GM12875 (cell line): Measurements from ENCODE around the gene MINDY2.
"Not testable (repeated sequence)": the region's sequence is repeated elsewhere in the genome, so short reads cannot be mapped to it uniquely, and the experiment has no call there.

ENCODE experiments used
- H3K4me3 ChIP-seq: one replicate; pipeline ENCODE4 v1.5.1; 2011; ENCODE audit warnings: low read depth, low read length, control low read depth
- TF ChIP-seq, protein P1 (sequence below): IDR thresholded peaks from 2 replicates; pipeline ENCODE4 v1.5.1; 2011; ENCODE audit warnings: low read depth, mild to moderate bottlenecking, control low read depth, inconsistent platforms, low read length, moderate library complexity, borderline replicate concordance; ENCODE audit not compliant: insufficient read depth

The MINDY2 gene

DNA sequence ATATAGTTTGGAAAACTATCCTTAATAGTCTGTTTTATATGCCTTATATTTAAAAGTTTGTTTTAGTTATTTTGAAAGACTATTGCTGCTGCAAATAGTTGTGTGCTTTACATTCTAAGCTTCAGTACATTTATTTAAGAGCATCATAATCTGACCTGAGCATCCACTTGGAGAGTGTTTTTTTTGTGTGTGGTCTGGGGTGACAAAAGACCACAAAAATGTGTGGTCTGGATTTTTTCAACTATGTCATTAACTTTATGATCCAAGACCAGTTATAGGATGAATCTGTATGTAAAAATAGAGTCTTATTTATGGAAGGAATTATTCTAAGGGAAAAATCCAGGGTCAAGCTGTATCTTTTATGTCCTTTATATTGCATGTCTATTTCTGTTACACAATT is 85.0 kb downstream of the MINDY2 start:
- TF ChIP-seq, protein P1, sequence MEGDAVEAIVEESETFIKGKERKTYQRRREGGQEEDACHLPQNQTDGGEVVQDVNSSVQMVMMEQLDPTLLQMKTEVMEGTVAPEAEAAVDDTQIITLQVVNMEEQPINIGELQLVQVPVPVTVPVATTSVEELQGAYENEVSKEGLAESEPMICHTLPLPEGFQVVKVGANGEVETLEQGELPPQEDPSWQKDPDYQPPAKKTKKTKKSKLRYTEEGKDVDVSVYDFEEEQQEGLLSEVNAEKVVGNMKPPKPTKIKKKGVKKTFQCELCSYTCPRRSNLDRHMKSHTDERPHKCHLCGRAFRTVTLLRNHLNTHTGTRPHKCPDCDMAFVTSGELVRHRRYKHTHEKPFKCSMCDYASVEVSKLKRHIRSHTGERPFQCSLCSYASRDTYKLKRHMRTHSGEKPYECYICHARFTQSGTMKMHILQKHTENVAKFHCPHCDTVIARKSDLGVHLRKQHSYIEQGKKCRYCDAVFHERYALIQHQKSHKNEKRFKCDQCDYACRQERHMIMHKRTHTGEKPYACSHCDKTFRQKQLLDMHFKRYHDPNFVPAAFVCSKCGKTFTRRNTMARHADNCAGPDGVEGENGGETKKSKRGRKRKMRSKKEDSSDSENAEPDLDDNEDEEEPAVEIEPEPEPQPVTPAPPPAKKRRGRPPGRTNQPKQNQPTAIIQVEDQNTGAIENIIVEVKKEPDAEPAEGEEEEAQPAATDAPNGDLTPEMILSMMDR = no peak
- H3K4me3 ChIP-seq = no peak overlapping the region

DNA sequence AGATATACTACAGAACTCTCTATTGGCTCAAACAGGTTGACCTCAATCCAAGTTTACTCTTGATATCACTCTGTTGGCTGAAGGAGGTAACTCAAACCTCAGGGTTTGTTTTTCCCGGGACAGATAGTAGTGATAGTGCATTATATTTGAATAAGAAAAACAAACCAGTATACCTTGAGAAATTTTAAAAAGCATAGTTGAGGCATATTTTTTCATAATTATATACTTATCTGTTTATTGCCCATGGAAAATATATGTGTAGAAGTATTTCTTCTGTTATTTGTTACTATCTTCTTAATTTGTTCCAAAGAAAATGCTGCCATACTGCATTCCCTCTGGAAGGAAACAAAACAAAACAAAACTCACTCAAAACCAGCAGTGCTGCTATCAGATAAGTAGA is 85.5 kb downstream of the MINDY2 start:
- H3K4me3 ChIP-seq = not testable (repeated sequence)

DNA sequence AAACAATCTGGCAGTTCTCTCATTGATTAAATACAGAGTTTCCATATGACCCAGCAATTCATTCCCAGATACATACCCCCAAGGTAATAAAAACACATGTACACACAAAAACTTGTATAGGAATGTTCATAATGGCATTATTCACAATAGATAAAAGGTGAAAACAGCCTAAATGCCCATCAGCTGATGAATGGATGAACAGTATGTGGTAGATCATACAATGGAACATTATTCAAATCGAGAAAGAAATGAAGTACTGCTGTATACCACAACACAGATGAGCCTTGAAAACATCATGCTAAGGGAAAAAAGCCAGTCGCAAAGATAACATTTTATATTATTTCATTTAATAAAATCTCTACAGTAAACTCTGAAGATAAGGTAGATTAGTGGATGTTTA is 91.2 kb downstream of the MINDY2 start:
- TF ChIP-seq, protein P1 = no peak
- H3K4me3 ChIP-seq = no peak overlapping the region

DNA sequence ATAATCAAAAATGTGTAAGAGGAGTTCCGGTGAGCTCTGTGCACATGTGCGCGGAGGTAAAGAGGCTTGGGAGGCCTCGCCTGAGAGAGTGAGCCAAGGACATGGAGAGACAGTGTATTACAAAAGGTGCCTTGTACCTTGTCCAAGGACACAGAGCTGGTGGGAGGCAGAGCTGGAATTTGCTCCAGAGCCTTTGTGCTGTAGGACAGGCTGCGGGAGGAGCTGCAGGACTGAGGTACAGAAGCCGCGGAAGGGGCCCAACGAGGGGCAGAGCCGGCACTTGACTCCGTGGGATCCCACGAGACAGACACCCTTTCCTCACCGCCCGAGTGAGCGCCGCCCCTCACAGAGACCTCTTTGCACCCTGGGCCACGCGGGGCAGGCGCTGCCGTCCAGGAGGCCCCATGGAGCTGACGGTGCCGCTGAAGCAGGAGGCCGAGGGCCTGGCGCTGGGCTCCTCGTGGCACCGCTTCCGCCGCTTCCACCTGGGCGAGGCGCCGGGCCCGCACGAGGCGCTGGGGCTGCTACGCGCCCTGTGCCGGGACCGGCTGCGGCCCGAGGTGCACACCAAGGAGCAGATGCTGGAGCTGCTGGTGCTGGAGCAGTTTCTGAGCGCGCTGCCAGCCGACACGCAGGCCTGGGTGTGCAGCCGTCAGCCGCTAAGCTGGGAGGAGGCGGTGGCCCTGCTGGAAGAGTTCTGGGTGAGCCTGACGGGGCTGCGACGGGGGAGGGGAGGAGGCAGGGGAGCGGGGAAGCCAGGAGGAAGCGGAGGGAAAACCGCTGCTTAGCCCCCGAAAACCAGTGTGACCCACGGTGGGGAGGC is 93.7 kb downstream of the MINDY2 start:
- no peak overlapping the region for H3K4me3 ChIP-seq
- TF ChIP-seq, protein P1 = no peak

DNA sequence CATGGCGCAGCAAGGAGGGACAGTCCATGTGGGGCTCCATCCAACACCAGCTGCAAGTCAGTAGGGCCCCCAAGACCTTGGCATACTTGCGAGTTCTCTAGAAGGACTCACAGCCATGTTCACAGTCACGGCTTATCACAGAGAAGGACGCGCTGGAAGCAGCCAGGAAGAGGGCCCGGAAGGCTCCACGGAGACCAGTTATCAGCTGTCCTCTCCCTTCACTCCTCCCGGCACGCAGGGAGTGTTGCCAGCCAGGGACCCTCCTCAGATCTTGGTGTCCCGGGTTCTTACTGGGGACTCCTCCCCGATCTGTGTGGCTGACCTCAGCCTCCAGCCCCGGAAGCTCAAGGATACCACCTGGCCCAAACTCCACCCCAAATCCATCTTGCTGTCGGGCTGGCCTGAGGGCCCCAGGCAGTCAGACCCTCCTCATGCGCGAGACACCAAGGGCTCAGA is 94.4 kb downstream of the MINDY2 start:
- H3K4me3 ChIP-seq = no peak overlapping the region
- TF ChIP-seq, protein P1 = no peak

DNA sequence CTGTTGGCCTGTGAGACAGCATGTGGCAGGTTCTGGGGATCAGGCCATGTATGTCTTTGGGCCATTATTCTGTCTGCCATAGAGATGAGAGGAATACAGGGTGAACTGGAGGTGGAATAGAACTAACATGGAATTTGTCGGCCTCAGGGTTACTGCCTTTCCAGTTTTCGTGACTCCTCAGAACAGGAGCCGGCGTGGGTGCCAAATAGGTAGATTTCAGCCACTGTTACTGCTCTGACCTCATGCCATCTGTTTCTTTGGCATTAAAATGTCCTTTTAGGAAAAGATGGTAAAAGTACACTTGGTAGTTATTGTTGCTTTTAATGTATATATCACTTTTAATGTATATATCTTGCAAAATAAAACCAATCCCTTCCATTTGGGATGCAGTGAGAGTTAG is 96.8 kb downstream of the MINDY2 start:
- TF ChIP-seq, protein P1 = no peak
- H3K4me3 ChIP-seq = no peak overlapping the region

DNA sequence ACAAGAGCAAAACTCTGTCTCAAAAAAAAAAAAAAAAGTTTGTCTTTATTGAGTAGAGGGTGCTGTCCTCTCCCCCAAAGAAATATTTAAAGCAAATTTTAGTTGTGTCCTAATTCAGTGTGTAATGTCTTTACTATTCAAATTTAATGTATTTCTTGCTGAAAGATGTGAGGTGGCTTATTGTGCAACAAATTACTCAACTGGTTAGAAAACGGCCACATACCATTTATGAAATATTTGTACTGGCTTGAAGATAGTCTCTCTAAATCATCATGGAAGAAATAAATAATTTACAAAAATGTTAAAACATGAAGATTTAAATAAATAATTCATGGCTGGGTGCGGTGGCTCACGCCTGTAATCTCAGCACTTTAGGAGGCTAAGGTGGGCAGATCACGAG is 99.3 kb downstream of the MINDY2 start:
- no peak overlapping the region for H3K4me3 ChIP-seq
- TF ChIP-seq, protein P1 = no peak
